ENCODE measurements around the gene SIAH1. TPM values are rescaled to one million over a fixed set of nuclear protein-coding genes. Genes with fewer than 3 reads are reported as not detected.
A peak's percentile ranks its signal among the peaks of the same experiment; 100 is the strongest.

Gene SIAH1
- total RNA-seq, 1 donor from 2014 or later, result 24.4 TPM

DNA sequence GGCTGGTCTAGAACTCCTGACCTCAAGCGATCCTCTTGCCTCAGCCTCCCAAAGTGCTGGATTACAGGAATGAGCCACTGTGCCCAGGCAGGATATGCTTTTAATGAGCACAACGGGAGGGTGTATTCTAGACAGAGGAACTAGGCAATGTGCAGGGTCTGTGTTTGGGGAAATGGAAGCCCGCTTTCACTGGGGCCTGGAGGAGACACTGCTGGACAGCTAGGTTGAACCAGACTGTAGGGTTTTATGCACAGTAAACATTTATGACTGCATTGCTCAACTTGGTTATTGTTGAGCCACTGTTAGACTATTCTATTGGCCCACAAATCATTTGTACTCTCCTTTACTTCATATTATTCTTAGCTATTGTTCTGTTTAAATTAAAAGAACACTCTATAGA, 10.2 kb upstream of the SIAH1 start:
- Mint-ChIP-seq H3K4me3 (ENCODE audit: unreplicated experiment) (no peak overlapping the region), H3K36me3 (ENCODE audit: low read depth, unreplicated experiment) (no peaks in the 10 kb centered on the region), H3K27me3 (ENCODE audit: low read depth, unreplicated experiment) (no peaks in the 10 kb centered on the region), H3K9me3 (ENCODE audit: unreplicated experiment) (no peaks in the 10 kb centered on the region), H3K4me1 (ENCODE audit: low read depth, unreplicated experiment) (peaks cover 3% of the 10 kb centered on the region), H3K27ac (ENCODE audit: unreplicated experiment) (no peak overlapping the region)
- TF ChIP-seq, protein P1, sequence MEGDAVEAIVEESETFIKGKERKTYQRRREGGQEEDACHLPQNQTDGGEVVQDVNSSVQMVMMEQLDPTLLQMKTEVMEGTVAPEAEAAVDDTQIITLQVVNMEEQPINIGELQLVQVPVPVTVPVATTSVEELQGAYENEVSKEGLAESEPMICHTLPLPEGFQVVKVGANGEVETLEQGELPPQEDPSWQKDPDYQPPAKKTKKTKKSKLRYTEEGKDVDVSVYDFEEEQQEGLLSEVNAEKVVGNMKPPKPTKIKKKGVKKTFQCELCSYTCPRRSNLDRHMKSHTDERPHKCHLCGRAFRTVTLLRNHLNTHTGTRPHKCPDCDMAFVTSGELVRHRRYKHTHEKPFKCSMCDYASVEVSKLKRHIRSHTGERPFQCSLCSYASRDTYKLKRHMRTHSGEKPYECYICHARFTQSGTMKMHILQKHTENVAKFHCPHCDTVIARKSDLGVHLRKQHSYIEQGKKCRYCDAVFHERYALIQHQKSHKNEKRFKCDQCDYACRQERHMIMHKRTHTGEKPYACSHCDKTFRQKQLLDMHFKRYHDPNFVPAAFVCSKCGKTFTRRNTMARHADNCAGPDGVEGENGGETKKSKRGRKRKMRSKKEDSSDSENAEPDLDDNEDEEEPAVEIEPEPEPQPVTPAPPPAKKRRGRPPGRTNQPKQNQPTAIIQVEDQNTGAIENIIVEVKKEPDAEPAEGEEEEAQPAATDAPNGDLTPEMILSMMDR (IDR thresholded peaks at IDR 0.05; ENCODE audit: insufficient read depth, low read depth, low read length), result no peak
- TF ChIP-seq EZH2 (IDR thresholded peaks at IDR 0.05; ENCODE audit: insufficient read depth, low read length), result no peak
- Histone ChIP-seq H3K27me3 (ENCODE audit: insufficient read depth, low read length) (no peaks in the 10 kb centered on the region), H2AFZ (ENCODE audit: low read depth, low read length) (no peak overlapping the region), H3K36me3 (ENCODE audit: insufficient read depth, low read length) (no peaks in the 10 kb centered on the region), H3K79me2 (ENCODE audit: insufficient read depth, low read length) (no peaks in the 10 kb centered on the region), H3K27ac (ENCODE audit: low read depth, low read length) (no peak overlapping the region), H3K4me2 (ENCODE audit: low read length) (no peak overlapping the region), H3K4me1 (ENCODE audit: insufficient read depth, low read length) (no peaks in the 10 kb centered on the region), H3K4me3 (ENCODE audit: insufficient read depth, low read depth, low read length) (no peak overlapping the region), H3K9me3 (ENCODE audit: insufficient read depth, low read depth, low read length) (no peaks in the 10 kb centered on the region), H3K9ac (ENCODE audit: low read length) (no peak overlapping the region), H4K20me1 (ENCODE audit: insufficient read depth, low read length) (no peaks in the 10 kb centered on the region)
- DNase-seq (ENCODE audit: low read depth) (no peak), FAIRE-seq (no peak)

DNA sequence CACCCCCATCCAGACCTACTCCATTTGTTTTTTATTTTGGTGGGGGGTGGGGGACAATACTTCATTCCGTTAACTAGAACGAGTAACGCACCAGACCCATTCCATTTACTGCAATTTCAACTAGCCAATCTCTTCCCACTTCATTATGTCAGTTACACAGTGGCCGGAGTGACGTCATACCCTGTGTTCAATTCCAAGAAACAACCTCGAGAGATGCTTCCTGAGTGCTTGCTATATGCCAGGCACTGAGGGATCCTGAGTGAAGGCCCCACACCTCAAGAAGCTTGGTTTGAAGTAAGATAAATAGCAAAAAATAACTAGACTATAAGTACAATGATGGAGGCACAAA, 9.1 kb upstream of the SIAH1 start:
- no peaks in the 10 kb centered on the region for H3K79me2 ChIP-seq (ENCODE audit: insufficient read depth, low read length)
- H3K27ac ChIP-seq (ENCODE audit: low read depth, low read length), result no peak overlapping the region
- H3K4me2 ChIP-seq (ENCODE audit: low read length), result no peak overlapping the region
- H3K27me3 ChIP-seq (ENCODE audit: insufficient read depth, low read length), result no peaks in the 10 kb centered on the region
- FAIRE-seq (no peak), DNase-seq (ENCODE audit: low read depth) (no peak)
- Mint-ChIP-seq H3K27me3 (ENCODE audit: low read depth, unreplicated experiment) (no peaks in the 10 kb centered on the region), H3K4me1 (ENCODE audit: low read depth, unreplicated experiment) (peaks cover 3% of the 10 kb centered on the region), H3K36me3 (ENCODE audit: low read depth, unreplicated experiment) (no peaks in the 10 kb centered on the region), H3K9me3 (ENCODE audit: unreplicated experiment) (no peaks in the 10 kb centered on the region), H3K27ac (ENCODE audit: unreplicated experiment) (peak overlapping the region; percentile 49), H3K4me3 (ENCODE audit: unreplicated experiment) (no peak overlapping the region)
- H3K36me3 ChIP-seq (ENCODE audit: insufficient read depth, low read length), result no peaks in the 10 kb centered on the region
- no peak overlapping the region for H3K9ac ChIP-seq (ENCODE audit: low read length)
- TF ChIP-seq EZH2 (IDR thresholded peaks at IDR 0.05; ENCODE audit: insufficient read depth, low read length), result no peak
- TF ChIP-seq, protein P1 (IDR thresholded peaks at IDR 0.05; ENCODE audit: insufficient read depth, low read depth, low read length), result no peak
- no peak overlapping the region for H2AFZ ChIP-seq (ENCODE audit: low read depth, low read length)
- no peaks in the 10 kb centered on the region for H3K9me3 ChIP-seq (ENCODE audit: insufficient read depth, low read depth, low read length)
- no peaks in the 10 kb centered on the region for H3K4me1 ChIP-seq (ENCODE audit: insufficient read depth, low read length)
- no peaks in the 10 kb centered on the region for H4K20me1 ChIP-seq (ENCODE audit: insufficient read depth, low read length)
- no peak overlapping the region for H3K4me3 ChIP-seq (ENCODE audit: insufficient read depth, low read depth, low read length)

DNA sequence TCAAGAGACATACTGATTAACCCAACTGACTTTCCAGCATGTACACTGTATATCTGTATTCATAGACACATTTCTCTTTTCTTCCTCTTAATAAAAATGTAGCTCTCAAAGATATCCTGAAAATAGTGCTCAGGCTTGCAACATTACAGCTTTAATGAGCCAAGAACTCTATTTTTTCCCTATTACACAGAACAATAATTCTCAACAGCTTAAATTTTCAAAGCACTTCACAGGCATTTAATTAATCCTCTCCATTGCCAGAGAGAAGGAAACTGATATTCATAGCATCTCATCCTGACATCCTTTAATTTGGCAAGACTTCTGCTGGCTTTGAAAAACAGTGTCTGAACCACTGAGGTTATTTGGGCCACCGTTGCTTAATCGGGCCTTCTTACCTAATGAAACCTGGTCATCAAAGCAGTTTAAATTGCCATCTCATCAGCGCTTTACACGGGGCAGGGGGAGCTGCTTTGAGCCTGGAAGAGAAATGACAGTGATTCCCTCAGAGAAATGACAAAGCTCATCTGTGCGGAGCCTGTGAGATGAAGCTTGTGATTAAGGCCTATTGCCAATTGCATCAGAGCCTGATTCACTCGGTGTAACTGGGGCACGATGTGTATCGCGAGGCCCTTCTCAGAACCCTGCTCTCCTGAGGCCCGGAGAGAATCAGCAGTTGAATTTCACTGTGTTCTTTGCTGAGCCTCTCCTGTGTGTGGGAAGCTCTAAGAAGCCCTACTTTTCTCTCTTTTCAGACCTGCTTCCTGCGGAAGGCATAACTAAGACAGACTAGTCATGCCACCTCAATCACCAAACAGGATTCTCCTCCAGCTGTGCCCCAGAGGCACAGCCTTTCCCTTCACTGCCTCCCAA, 8.5 kb upstream of the SIAH1 start:
- Histone ChIP-seq H3K4me1 (ENCODE audit: insufficient read depth, low read length) (no peaks in the 10 kb centered on the region), H4K20me1 (ENCODE audit: insufficient read depth, low read length) (no peaks in the 10 kb centered on the region), H3K27ac (ENCODE audit: low read depth, low read length) (no peak overlapping the region), H3K4me3 (ENCODE audit: insufficient read depth, low read depth, low read length) (no peak overlapping the region), H3K9ac (ENCODE audit: low read length) (no peak overlapping the region), H2AFZ (ENCODE audit: low read depth, low read length) (peak overlapping the region; percentile 8), H3K9me3 (ENCODE audit: insufficient read depth, low read depth, low read length) (no peaks in the 10 kb centered on the region), H3K79me2 (ENCODE audit: insufficient read depth, low read length) (no peaks in the 10 kb centered on the region), H3K4me2 (ENCODE audit: low read length) (no peak overlapping the region), H3K27me3 (ENCODE audit: insufficient read depth, low read length) (no peaks in the 10 kb centered on the region), H3K36me3 (ENCODE audit: insufficient read depth, low read length) (no peaks in the 10 kb centered on the region)
- Mint-ChIP-seq H3K27ac (ENCODE audit: unreplicated experiment) (peak overlapping the region; percentile 49), H3K4me3 (ENCODE audit: unreplicated experiment) (no peak overlapping the region), H3K4me1 (ENCODE audit: low read depth, unreplicated experiment) (peaks cover 3% of the 10 kb centered on the region), H3K27me3 (ENCODE audit: low read depth, unreplicated experiment) (no peaks in the 10 kb centered on the region), H3K36me3 (ENCODE audit: low read depth, unreplicated experiment) (no peaks in the 10 kb centered on the region), H3K9me3 (ENCODE audit: unreplicated experiment) (no peaks in the 10 kb centered on the region)
- DNase-seq (ENCODE audit: low read depth), result peak; percentile 46
- TF ChIP-seq, protein P1 (IDR thresholded peaks at IDR 0.05; ENCODE audit: insufficient read depth, low read depth, low read length), result no peak
- TF ChIP-seq EZH2 (IDR thresholded peaks at IDR 0.05; ENCODE audit: insufficient read depth, low read length), result no peak
- FAIRE-seq, result no peak
